Omental fat pad (tissue), 4 donors: ENCODE measurements around the gene MOB3A. TPM values are rescaled to one million over a fixed set of nuclear protein-coding genes. Genes with fewer than 3 reads are reported as not detected.

Source experiments
- ATAC-seq: fragments of 150-250 bp; one replicate; pipeline ENCODE4 v1.9.1; 2016; ENCODE audit warnings: mild to moderate bottlenecking, moderate library complexity; ENCODE audit not compliant: low FRiP score
- DNase-seq: peaks from one replicate; pipeline ENCODE4 v3.0.0-alpha.2; 2019; ENCODE audit warnings: low spot score
- CTCF ChIP-seq, 3 donors: fragments of 450-650 bp; IDR thresholded peaks; one replicate each; pipeline ENCODE4 v1.5.1; 2016 to 2017; ENCODE audit warnings: antibody characterized with exemption in 3 of 3, mild to moderate bottlenecking in 3 of 3, moderate library complexity in 2 of 3
- total RNA-seq, 4 donors: library from RNA; depleted of rRNA; stranded (reverse); fragments of >200 nt; gene quantifications; one replicate each; pipeline ENCODE4 v1.1.0, GENCODE V29; 2016

The MOB3A gene
- total RNA-seq, 4 donors from 2014 or later = 29.7 to 51.7 (median 44.8) TPM

- no peak for TF ChIP-seq CTCF (IDR thresholded peaks at IDR 0.05)
- ATAC-seq (no peak), DNase-seq (no peak)
These were observed 18.1 kb downstream of the MOB3A start for GRCh38 chr19:2077833-2078619.

GRCh38 chr19:2077398-2077797 is 18.7 kb downstream of the MOB3A start:
- no peak for TF ChIP-seq CTCF (IDR thresholded peaks at IDR 0.05)
- ATAC-seq = no peak
- no peak for DNase-seq

GRCh38 chr19:2076526-2076944 is 19.6 kb downstream of the MOB3A start:
- ATAC-seq (no peak), DNase-seq (no peak)
- TF ChIP-seq CTCF (IDR thresholded peaks at IDR 0.05) = no peak

GRCh38 chr19:2072757-2073551 is 23.2 kb downstream of the MOB3A start:
- TF ChIP-seq CTCF (IDR thresholded peaks at IDR 0.05) = no peak
- DNase-seq (no peak), ATAC-seq (no peak)

GRCh38 chr19:2070986-2071673 is 25.0 kb downstream of the MOB3A start:
- ATAC-seq (no peak), DNase-seq (no peak)
- no peak for TF ChIP-seq CTCF (IDR thresholded peaks at IDR 0.05)

- ATAC-seq (no peak), DNase-seq (no peak)
- no peak for TF ChIP-seq CTCF (IDR thresholded peaks at IDR 0.05)
These were observed 25.7 kb downstream of the MOB3A start for GRCh38 chr19:2070436-2070827.
